Measurements from ENCODE around the gene MANEA. TPM values are rescaled to one million over a fixed set of nuclear protein-coding genes. Genes with fewer than 3 reads are reported as not detected.

The MANEA gene
- total RNA-seq, 1 donor from 2014 or later = 16.3 TPM

- no peaks in the 10 kb centered on the region for H3K27me3 Mint-ChIP-seq (ENCODE audit: insufficient read depth, low read depth)
- no peaks in the 10 kb centered on the region for H3F3A ChIP-seq (ENCODE audit: low read depth)
- H3K4me3 Mint-ChIP-seq = no peak overlapping the region
- peaks cover 5% of the 10 kb centered on the region for H3K36me3 Mint-ChIP-seq
- no peak overlapping the region for H3K9ac ChIP-seq
- peaks cover 5% of the 10 kb centered on the region for H3K36me3 ChIP-seq
- H2AFZ ChIP-seq (replicated peaks) = no peak overlapping the region
- no peak overlapping the region for H3K4me3 ChIP-seq
- TF ChIP-seq EZH2phosphoT487 (IDR thresholded peaks at IDR 0.05) (no peak), EZH2 (IDR thresholded peaks at IDR 0.05) (no peak)
- TF ChIP-seq, protein P1, sequence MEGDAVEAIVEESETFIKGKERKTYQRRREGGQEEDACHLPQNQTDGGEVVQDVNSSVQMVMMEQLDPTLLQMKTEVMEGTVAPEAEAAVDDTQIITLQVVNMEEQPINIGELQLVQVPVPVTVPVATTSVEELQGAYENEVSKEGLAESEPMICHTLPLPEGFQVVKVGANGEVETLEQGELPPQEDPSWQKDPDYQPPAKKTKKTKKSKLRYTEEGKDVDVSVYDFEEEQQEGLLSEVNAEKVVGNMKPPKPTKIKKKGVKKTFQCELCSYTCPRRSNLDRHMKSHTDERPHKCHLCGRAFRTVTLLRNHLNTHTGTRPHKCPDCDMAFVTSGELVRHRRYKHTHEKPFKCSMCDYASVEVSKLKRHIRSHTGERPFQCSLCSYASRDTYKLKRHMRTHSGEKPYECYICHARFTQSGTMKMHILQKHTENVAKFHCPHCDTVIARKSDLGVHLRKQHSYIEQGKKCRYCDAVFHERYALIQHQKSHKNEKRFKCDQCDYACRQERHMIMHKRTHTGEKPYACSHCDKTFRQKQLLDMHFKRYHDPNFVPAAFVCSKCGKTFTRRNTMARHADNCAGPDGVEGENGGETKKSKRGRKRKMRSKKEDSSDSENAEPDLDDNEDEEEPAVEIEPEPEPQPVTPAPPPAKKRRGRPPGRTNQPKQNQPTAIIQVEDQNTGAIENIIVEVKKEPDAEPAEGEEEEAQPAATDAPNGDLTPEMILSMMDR (IDR thresholded peaks at IDR 0.05) = no peak
- no peak overlapping the region for H3K4me2 ChIP-seq
- no peaks in the 10 kb centered on the region for H3K79me2 ChIP-seq (ENCODE audit: low read depth)
- no peaks in the 10 kb centered on the region for H3K4me1 ChIP-seq
- DNase-seq (ENCODE audit: low spot score) = no peak
- H3K9me3 ChIP-seq (ENCODE audit: low read depth) = no peaks in the 10 kb centered on the region
- no peak overlapping the region for H3K27ac ChIP-seq
- no peaks in the 10 kb centered on the region for H3K9me3 Mint-ChIP-seq
- H3K27me3 ChIP-seq = no peaks in the 10 kb centered on the region
- no peaks in the 10 kb centered on the region for H3K4me1 Mint-ChIP-seq
- no peak overlapping the region for H3K27ac Mint-ChIP-seq
- no peaks in the 10 kb centered on the region for H4K20me1 ChIP-seq (ENCODE audit: low read depth)
Measured at GRCh38 chr6:95599706-95600105, 22.4 kb downstream of the MANEA start.

DNA sequence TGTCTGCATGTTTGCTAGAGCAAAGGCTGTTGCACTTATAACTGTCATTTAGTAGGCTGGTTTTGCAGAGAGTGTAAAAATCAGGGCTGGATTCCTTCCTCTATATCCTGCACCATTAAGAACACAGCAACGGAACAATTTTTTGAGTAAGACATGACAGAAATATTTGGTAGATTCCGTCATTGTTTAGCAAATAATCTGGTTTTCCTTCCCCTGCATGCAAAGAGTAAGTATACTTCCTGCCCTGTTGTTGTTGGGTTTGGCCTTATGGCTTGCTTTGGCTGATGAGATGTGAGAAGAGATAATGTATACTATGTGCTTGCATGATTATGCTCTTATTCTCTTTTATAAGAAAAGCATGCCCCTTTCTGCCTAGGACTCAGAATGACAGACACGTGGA lies 23.8 kb downstream of the MANEA start:
- DNase-seq (ENCODE audit: low spot score) = no peak
- H3K79me2 ChIP-seq (ENCODE audit: low read depth) = no peaks in the 10 kb centered on the region
- H3K4me2 ChIP-seq = no peak overlapping the region
- H4K20me1 ChIP-seq (ENCODE audit: low read depth) = no peaks in the 10 kb centered on the region
- no peak overlapping the region for H2AFZ ChIP-seq (replicated peaks)
- no peaks in the 10 kb centered on the region for H3K27me3 ChIP-seq
- H3K27ac ChIP-seq = no peak overlapping the region
- no peak overlapping the region for H3K4me3 Mint-ChIP-seq
- H3K4me1 Mint-ChIP-seq = no peaks in the 10 kb centered on the region
- H3K27me3 Mint-ChIP-seq (ENCODE audit: insufficient read depth, low read depth) = peaks cover 3% of the 10 kb centered on the region
- no peaks in the 10 kb centered on the region for H3K9me3 Mint-ChIP-seq
- peaks cover 5% of the 10 kb centered on the region for H3K36me3 ChIP-seq
- no peak overlapping the region for H3K9ac ChIP-seq
- H3K4me1 ChIP-seq = no peaks in the 10 kb centered on the region
- H3F3A ChIP-seq (ENCODE audit: low read depth) = no peaks in the 10 kb centered on the region
- H3K9me3 ChIP-seq (ENCODE audit: low read depth) = no peaks in the 10 kb centered on the region
- TF ChIP-seq EZH2 (IDR thresholded peaks at IDR 0.05) (no peak), EZH2phosphoT487 (IDR thresholded peaks at IDR 0.05) (no peak)
- TF ChIP-seq, protein P1 (IDR thresholded peaks at IDR 0.05) = no peak
- H3K4me3 ChIP-seq = no peak overlapping the region
- H3K36me3 Mint-ChIP-seq = peaks cover 5% of the 10 kb centered on the region
- no peak overlapping the region for H3K27ac Mint-ChIP-seq

- H3F3A ChIP-seq (ENCODE audit: low read depth) = no peaks in the 10 kb centered on the region
- H3K27me3 Mint-ChIP-seq (ENCODE audit: insufficient read depth, low read depth) = no peaks in the 10 kb centered on the region
Measured at GRCh38 chr6:95614094-95614493, 36.8 kb downstream of the MANEA start.

More at GRCh38 chr6:95614094-95614493, 36.8 kb downstream of the MANEA start:
- Mint-ChIP-seq H3K4me3 (no peak overlapping the region), H3K27ac (no peak overlapping the region), H3K36me3 (no peaks in the 10 kb centered on the region), H3K4me1 (peaks cover 3% of the 10 kb centered on the region), H3K9me3 (no peaks in the 10 kb centered on the region)
- no peaks in the 10 kb centered on the region for H4K20me1 ChIP-seq (ENCODE audit: low read depth)
- TF ChIP-seq EZH2phosphoT487 (IDR thresholded peaks at IDR 0.05) (no peak), EZH2 (IDR thresholded peaks at IDR 0.05) (no peak)
- TF ChIP-seq, protein P1 (IDR thresholded peaks at IDR 0.05) = no peak
- no peaks in the 10 kb centered on the region for H3K36me3 ChIP-seq
- no peak overlapping the region for H3K4me2 ChIP-seq
- no peak for DNase-seq (ENCODE audit: low spot score)
- H3K9me3 ChIP-seq (ENCODE audit: low read depth) = no peaks in the 10 kb centered on the region
- H3K79me2 ChIP-seq (ENCODE audit: low read depth) = no peaks in the 10 kb centered on the region
- no peak overlapping the region for H3K9ac ChIP-seq
- H3K4me3 ChIP-seq = no peak overlapping the region
- H2AFZ ChIP-seq (replicated peaks) = no peak overlapping the region
- no peaks in the 10 kb centered on the region for H3K4me1 ChIP-seq
- no peaks in the 10 kb centered on the region for H3K27me3 ChIP-seq
- H3K27ac ChIP-seq = no peak overlapping the region

Data from neural progenitor cell (in vitro differentiated cells).